Measurements from ENCODE around the gene LYPD3. TPM values are rescaled to one million over a fixed set of nuclear protein-coding genes. Genes with fewer than 3 reads are reported as not detected.

LYPD3 gene
- total RNA-seq, 1 donor from 2014 or later = not detected

DNA sequence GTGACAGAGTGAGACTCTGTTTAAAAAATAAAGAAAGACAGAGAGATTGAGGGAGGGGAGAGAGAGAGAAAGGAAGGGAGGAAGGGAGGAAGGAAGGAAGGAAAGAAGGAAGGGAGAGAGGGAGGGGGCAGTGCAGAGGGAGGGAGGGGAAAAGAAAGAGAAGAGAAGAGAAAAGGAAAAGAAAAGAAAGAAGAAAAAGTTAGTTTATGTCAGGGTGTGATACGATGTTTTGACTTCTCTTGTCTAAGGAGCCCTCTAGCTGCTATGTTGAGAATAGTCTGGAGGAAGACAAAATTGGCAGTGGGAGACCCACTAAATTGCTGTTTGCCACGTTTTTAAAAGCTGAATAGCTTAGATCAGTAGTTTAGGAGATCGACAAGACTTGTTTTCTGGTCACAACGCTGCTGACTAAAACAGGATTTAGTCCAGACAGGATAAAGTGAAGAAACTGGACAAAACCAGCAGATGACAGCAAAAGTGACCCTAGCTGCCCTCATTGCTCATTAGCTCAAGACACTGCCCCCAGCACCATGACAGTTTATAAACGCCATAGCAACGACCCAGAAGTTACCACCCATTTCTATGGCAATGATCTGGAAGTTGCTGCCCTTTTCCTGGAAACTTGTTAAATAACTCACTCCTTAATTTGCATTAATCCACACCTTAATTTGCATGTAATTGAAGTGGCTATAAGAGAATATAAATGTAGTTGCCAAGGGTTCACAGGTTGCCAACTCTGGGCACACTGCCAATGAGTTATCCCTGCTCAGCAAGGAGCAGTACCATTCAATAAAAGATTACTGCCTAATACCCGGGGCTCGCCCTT is 39.6 kb downstream of the LYPD3 start:
- Mint-ChIP-seq H3K27me3 (no peaks in the 10 kb centered on the region), H3K27ac (no peak overlapping the region), H3K36me3 (ENCODE audit: low read depth) (no peaks in the 10 kb centered on the region), H3K9me3 (no peaks in the 10 kb centered on the region), H3K4me1 (peaks cover 8% of the 10 kb centered on the region), H3K4me3 (no peak overlapping the region)
- ChIA-PET POLR2A (interaction anchor here (0.7 kb wide), 1 partner anchor 110 kb away, joined by 10 read pairs; no protein-coding TSS in a partner anchor), CTCF (interaction anchor here (1.0 kb wide), 1 partner anchor 13 kb away, joined by 3 read pairs; no protein-coding TSS in a partner anchor)
- ATAC-seq (ENCODE audit: low read depth) (no peak), DNase-seq (no peak)
- TF ChIP-seq, protein P1, sequence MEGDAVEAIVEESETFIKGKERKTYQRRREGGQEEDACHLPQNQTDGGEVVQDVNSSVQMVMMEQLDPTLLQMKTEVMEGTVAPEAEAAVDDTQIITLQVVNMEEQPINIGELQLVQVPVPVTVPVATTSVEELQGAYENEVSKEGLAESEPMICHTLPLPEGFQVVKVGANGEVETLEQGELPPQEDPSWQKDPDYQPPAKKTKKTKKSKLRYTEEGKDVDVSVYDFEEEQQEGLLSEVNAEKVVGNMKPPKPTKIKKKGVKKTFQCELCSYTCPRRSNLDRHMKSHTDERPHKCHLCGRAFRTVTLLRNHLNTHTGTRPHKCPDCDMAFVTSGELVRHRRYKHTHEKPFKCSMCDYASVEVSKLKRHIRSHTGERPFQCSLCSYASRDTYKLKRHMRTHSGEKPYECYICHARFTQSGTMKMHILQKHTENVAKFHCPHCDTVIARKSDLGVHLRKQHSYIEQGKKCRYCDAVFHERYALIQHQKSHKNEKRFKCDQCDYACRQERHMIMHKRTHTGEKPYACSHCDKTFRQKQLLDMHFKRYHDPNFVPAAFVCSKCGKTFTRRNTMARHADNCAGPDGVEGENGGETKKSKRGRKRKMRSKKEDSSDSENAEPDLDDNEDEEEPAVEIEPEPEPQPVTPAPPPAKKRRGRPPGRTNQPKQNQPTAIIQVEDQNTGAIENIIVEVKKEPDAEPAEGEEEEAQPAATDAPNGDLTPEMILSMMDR (IDR thresholded peaks at IDR 0.05) = no peak
- intact Hi-C loops (cut with micrococcal nuclease) = no loop called here

GRCh38 chr19:43423779-43424178 is 41.6 kb downstream of the LYPD3 start:
- intact Hi-C loops (cut with micrococcal nuclease) = no loop called here
- ATAC-seq (ENCODE audit: low read depth) (no peak), DNase-seq (no peak)
- no peaks in the 10 kb centered on the region for H3K36me3 Mint-ChIP-seq (ENCODE audit: low read depth)
- H3K9me3 Mint-ChIP-seq = no peaks in the 10 kb centered on the region
- no peaks in the 10 kb centered on the region for H3K4me1 Mint-ChIP-seq
- H3K27me3 Mint-ChIP-seq = peaks cover 4% of the 10 kb centered on the region
- ChIA-PET CTCF (no interaction called here), POLR2A (no interaction called here)
- H3K27ac Mint-ChIP-seq = no peak overlapping the region
- H3K4me3 Mint-ChIP-seq = no peak overlapping the region
- TF ChIP-seq, protein P1 (IDR thresholded peaks at IDR 0.05) = no peak

- ChIA-PET CTCF (interaction anchor here (1.2 kb wide), 1 partner anchor 24 kb away, joined by 3 read pairs; no protein-coding TSS in a partner anchor), POLR2A (no interaction called here)
- intact Hi-C loops (cut with micrococcal nuclease) = no loop called here
- no peak for DNase-seq
- ATAC-seq (ENCODE audit: low read depth) = no peak
- TF ChIP-seq, protein P1 (IDR thresholded peaks at IDR 0.05) = no peak
- H3K4me3 Mint-ChIP-seq = no peak overlapping the region
- no peaks in the 10 kb centered on the region for H3K4me1 Mint-ChIP-seq
- peaks cover 4% of the 10 kb centered on the region for H3K27me3 Mint-ChIP-seq
- no peak overlapping the region for H3K27ac Mint-ChIP-seq
- H3K36me3 Mint-ChIP-seq (ENCODE audit: low read depth) = no peaks in the 10 kb centered on the region
- no peaks in the 10 kb centered on the region for H3K9me3 Mint-ChIP-seq
Measured at GRCh38 chr19:43422689-43423066, 42.7 kb downstream of the LYPD3 start.

DNA sequence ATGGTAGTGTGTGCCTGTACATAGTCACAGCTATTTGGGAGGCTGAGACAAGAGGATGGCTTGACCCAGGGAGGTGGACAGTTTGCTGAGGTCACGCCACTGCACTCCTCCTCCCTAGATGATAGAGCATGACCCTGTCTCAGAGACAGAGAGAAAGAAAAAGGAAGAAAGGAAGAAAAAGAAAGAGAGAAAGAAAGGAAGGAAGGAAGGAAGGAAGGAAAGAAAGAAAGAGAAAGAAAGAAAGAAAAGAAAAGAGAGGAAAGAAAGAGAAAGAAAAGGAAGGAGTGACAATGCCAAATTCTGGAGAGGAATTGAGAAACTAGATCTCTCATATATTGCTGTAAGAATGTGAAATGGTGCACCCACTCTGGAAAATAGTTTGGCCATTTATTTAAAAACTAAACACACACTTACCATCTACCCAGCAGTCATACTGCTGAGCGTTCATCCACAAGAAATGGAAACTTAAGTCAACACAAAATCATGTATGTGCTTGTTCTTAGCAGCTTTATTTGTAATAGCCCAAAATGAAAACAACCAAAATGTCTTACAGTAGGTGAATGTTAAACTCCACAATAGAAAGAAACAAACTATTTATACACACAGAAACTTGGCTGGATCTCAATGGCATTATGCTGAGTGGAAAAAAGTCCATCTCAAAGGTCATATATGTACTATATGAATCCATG is 43.3 kb downstream of the LYPD3 start:
- TF ChIP-seq, protein P1 (IDR thresholded peaks at IDR 0.05) = no peak
- Mint-ChIP-seq H3K27ac (no peak overlapping the region), H3K9me3 (no peaks in the 10 kb centered on the region), H3K4me3 (no peak overlapping the region), H3K4me1 (peaks cover 2% of the 10 kb centered on the region), H3K36me3 (ENCODE audit: low read depth) (no peaks in the 10 kb centered on the region), H3K27me3 (peaks cover 4% of the 10 kb centered on the region)
- ATAC-seq (ENCODE audit: low read depth) (no peak), DNase-seq (no peak)
- ChIA-PET POLR2A (no interaction called here), CTCF (interaction anchor here (1.2 kb wide), 1 partner anchor 25 kb away, joined by 3 read pairs; no protein-coding TSS in a partner anchor)
- intact Hi-C loops (cut with micrococcal nuclease) = no loop called here

GRCh38 chr19:43420954-43421353 is 44.5 kb downstream of the LYPD3 start:
- Mint-ChIP-seq H3K36me3 (ENCODE audit: low read depth) (no peaks in the 10 kb centered on the region), H3K4me1 (peaks cover 5% of the 10 kb centered on the region), H3K4me3 (no peak overlapping the region), H3K9me3 (no peaks in the 10 kb centered on the region), H3K27me3 (peaks cover 4% of the 10 kb centered on the region), H3K27ac (no peak overlapping the region)
- POLR2A ChIA-PET = no interaction called here
- CTCF ChIA-PET = no interaction called here
- TF ChIP-seq, protein P1 (IDR thresholded peaks at IDR 0.05) = no peak
- intact Hi-C loops (cut with micrococcal nuclease) = no loop called here
- ATAC-seq (ENCODE audit: low read depth) (no peak), DNase-seq (no peak)
